Nephron progenitor cell (in vitro differentiated cells): Measurements from ENCODE around the gene CFAP299.

Experiments
- DNase-seq: peaks from one replicate; pipeline ENCODE4 v3.0.0; 2021
- H3K27ac Mint-ChIP-seq: 2 replicates; pipeline ENCODE4 v1.8.0; 2021; ENCODE audit warnings: mild to moderate bottlenecking, moderate library complexity, mixed read lengths
- H3K27me3 Mint-ChIP-seq: 2 replicates; pipeline ENCODE4 v1.8.0; 2021; ENCODE audit warnings: mild to moderate bottlenecking, low read depth, mixed read lengths; ENCODE audit not compliant: poor library complexity
- H3K36me3 Mint-ChIP-seq: 2 replicates; pipeline ENCODE4 v1.8.0; 2021; ENCODE audit warnings: low read depth, mixed read lengths
- H3K4me1 Mint-ChIP-seq: 2 replicates; pipeline ENCODE4 v1.8.0; 2021; ENCODE audit warnings: mixed read lengths
- H3K4me3 Mint-ChIP-seq: 2 replicates; pipeline ENCODE4 v1.8.0; 2021; ENCODE audit warnings: mild to moderate bottlenecking, moderate library complexity, mixed read lengths
- H3K9me3 Mint-ChIP-seq: 2 replicates; pipeline ENCODE4 v1.8.0; 2021; ENCODE audit warnings: mild to moderate bottlenecking, moderate library complexity, mixed read lengths
- TF ChIP-seq, protein P1 (sequence below): fragments of 200-600 bp; sonication (generic); IDR thresholded peaks from 2 replicates; pipeline ENCODE4 v1.5.0; 2021; ENCODE audit warnings: antibody characterized with exemption

CFAP299 gene

DNA sequence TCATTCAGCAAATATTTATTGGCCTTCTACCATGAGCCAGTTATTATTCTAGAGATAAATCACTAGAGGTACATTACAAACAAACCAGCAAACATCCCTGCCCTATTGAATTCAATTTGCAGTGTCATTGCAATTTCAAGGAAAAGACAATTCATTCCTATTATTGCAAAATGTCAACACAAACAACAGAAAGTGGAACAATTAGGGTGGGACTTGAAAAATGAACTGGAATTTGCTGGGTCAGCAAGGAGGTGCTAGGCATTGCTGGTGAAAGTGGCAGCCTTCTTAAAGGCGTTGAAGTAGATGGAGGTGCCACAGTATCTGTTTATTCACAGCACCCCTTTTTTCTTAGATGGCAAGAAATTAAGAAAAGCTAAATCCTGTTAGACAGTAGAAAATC lies 470.9 kb downstream of the CFAP299 start:
- no peaks in the 10 kb centered on the region for H3K9me3 Mint-ChIP-seq
- no peak overlapping the region for H3K27ac Mint-ChIP-seq
- H3K4me1 Mint-ChIP-seq, result peaks cover 2% of the 10 kb centered on the region
- H3K4me3 Mint-ChIP-seq, result no peak overlapping the region
- peaks cover 3% of the 10 kb centered on the region for H3K27me3 Mint-ChIP-seq
- DNase-seq, result no peak
- H3K36me3 Mint-ChIP-seq, result no peaks in the 10 kb centered on the region
- TF ChIP-seq, protein P1, sequence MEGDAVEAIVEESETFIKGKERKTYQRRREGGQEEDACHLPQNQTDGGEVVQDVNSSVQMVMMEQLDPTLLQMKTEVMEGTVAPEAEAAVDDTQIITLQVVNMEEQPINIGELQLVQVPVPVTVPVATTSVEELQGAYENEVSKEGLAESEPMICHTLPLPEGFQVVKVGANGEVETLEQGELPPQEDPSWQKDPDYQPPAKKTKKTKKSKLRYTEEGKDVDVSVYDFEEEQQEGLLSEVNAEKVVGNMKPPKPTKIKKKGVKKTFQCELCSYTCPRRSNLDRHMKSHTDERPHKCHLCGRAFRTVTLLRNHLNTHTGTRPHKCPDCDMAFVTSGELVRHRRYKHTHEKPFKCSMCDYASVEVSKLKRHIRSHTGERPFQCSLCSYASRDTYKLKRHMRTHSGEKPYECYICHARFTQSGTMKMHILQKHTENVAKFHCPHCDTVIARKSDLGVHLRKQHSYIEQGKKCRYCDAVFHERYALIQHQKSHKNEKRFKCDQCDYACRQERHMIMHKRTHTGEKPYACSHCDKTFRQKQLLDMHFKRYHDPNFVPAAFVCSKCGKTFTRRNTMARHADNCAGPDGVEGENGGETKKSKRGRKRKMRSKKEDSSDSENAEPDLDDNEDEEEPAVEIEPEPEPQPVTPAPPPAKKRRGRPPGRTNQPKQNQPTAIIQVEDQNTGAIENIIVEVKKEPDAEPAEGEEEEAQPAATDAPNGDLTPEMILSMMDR, result no peak

DNA sequence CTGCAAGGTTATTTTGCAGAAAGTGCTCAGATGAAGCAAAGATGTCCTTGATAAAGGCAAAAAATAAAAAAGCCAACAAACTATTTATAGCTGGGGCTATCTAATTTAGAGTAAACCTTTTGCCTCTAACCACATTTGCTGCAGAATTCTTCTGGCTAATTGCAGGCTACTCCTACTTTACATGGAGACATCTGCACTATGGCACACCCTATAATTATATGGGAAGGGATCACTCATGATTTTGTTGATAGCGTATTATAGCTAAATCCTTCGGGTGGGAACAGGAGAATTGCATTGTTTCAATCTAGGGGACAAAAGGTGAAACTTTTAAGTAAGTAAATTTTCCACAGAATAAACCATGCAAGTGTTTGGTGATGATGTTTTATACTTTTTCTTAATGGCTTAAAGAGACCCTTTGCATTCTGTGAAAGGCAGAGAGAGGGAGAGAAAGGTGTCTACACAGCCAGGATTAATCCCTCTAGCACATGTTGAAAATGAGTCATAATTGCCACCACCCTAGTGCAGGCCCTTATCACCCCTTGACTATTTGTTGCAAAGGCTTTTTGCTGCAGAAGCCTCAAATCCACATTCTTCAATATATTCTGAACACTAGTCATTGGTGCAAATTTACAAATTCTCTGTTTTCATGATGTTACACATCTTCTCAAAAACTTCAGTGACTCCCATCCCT lies 473.7 kb downstream of the CFAP299 start:
- peaks cover 3% of the 10 kb centered on the region for H3K27me3 Mint-ChIP-seq
- DNase-seq, result no peak
- H3K4me3 Mint-ChIP-seq, result no peak overlapping the region
- peaks cover 6% of the 10 kb centered on the region for H3K4me1 Mint-ChIP-seq
- no peaks in the 10 kb centered on the region for H3K36me3 Mint-ChIP-seq
- TF ChIP-seq, protein P1, result no peak
- H3K9me3 Mint-ChIP-seq, result no peaks in the 10 kb centered on the region
- H3K27ac Mint-ChIP-seq, result no peak overlapping the region

DNA sequence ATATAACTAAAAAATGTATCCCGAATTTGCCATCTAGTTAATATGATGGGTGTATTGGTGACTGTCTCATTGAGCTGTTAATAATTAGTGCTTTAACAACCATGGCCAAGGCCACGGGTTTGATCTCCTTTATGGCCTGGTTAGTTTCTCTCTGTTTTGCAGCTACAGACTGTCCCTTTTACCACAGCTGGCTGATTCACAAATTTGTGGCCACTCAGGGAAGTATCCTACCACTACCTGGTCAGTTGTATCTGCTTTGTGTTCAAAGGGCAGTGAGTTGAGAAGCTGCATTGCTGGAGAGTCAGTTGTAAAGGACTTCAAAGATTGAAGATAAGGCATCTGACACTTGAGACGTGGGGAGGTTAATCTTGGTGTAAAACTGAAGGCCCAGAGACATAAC lies 475.9 kb downstream of the CFAP299 start:
- Mint-ChIP-seq H3K27me3 (peaks cover 3% of the 10 kb centered on the region), H3K4me3 (no peak overlapping the region), H3K4me1 (peaks cover 6% of the 10 kb centered on the region), H3K9me3 (no peaks in the 10 kb centered on the region), H3K27ac (no peak overlapping the region), H3K36me3 (no peaks in the 10 kb centered on the region)
- TF ChIP-seq, protein P1, result no peak
- DNase-seq, result no peak

DNA sequence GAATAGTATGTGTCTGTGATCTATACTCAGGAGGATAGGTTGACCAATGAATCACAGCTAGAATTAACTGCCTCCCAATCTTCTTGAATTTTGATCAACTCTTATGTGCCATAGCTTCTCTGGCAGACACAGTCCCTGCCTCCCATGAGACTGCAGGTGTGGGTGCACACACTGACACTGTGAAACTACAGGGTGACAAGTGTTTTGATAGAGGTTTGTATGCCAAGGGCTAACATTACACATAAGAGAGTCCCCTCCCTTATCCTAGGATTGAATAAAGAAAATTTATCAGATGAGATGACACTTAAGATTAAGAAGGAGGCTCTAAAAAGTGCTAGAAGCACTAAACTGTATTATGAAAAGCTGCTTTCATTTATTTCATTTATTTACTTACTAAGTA lies 476.6 kb downstream of the CFAP299 start:
- H3K4me3 Mint-ChIP-seq, result no peak overlapping the region
- no peaks in the 10 kb centered on the region for H3K9me3 Mint-ChIP-seq
- no peak overlapping the region for H3K27ac Mint-ChIP-seq
- H3K36me3 Mint-ChIP-seq, result no peaks in the 10 kb centered on the region
- peaks cover 6% of the 10 kb centered on the region for H3K4me1 Mint-ChIP-seq
- TF ChIP-seq, protein P1, result no peak
- no peak for DNase-seq
- H3K27me3 Mint-ChIP-seq, result peaks cover 3% of the 10 kb centered on the region

DNA sequence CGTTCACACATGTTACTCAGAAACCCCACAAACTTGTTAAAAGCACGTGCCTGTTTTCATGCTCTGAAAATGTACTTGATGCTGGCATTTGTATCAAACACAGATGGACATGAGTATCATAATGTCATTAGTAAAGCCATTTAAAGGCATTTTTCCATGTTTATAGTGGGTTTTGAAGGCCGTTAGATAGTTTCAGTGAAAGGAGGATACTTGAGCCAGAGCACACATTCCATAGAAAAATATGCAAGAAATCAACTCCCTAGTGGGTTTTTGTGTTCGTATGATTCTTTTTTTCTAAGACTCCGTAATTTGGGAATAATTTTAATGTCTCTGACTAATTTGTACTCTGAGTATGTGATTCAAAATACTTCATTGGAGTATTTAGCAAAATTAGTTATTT lies 478.7 kb downstream of the CFAP299 start:
- no peak overlapping the region for H3K4me3 Mint-ChIP-seq
- TF ChIP-seq, protein P1, result no peak
- H3K27me3 Mint-ChIP-seq, result peaks cover 6% of the 10 kb centered on the region
- no peak for DNase-seq
- H3K36me3 Mint-ChIP-seq, result no peaks in the 10 kb centered on the region
- peaks cover 6% of the 10 kb centered on the region for H3K4me1 Mint-ChIP-seq
- H3K27ac Mint-ChIP-seq, result no peak overlapping the region
- H3K9me3 Mint-ChIP-seq, result no peaks in the 10 kb centered on the region
